Measurements from ENCODE around the gene CTSL. TPM values are rescaled to one million over a fixed set of nuclear protein-coding genes. Genes with fewer than 3 reads are reported as not detected.
"Not testable (repeated sequence)": the region's sequence is repeated elsewhere in the genome, so short reads cannot be mapped to it uniquely, and the experiment has no call there.

CTSL gene
- total RNA-seq, 1 experiment from 2014 or later: 39.7 TPM

DNA sequence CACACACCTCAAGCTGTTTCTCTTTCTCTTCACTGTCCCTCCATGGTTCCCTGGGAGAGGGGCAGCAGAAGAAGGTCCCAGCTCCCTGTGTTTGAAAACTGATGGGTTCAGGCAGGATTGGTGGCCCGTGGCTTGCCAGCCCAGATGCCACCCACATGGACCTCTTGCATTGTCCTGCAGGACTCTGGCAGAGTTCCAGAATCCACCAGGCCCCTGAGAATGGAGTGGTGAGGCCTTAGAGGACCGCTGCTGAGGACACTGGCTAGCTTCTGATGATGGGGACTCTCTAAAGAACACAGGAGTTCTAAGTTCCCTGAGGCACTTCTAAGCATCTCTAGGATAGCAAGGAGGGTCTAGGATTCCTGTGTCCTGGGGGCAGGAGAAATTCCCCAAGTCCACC, 24.8 kb downstream of the CTSL start:
- POLR2A ChIA-PET: no interaction called here
- H3K4me1 Mint-ChIP-seq: peaks cover 19% of the 10 kb centered on the region
- H3K27ac Mint-ChIP-seq: no peak overlapping the region
- peaks cover 7% of the 10 kb centered on the region for H3K36me3 Mint-ChIP-seq
- CTCF ChIA-PET: no interaction called here
- no peak for DNase-seq (ENCODE audit: low spot score)
- no peak for TF ChIP-seq EMX1 (CRISPR knock-in tag; IDR thresholded peaks at IDR 0.05)
- TF ChIP-seq, protein P1, sequence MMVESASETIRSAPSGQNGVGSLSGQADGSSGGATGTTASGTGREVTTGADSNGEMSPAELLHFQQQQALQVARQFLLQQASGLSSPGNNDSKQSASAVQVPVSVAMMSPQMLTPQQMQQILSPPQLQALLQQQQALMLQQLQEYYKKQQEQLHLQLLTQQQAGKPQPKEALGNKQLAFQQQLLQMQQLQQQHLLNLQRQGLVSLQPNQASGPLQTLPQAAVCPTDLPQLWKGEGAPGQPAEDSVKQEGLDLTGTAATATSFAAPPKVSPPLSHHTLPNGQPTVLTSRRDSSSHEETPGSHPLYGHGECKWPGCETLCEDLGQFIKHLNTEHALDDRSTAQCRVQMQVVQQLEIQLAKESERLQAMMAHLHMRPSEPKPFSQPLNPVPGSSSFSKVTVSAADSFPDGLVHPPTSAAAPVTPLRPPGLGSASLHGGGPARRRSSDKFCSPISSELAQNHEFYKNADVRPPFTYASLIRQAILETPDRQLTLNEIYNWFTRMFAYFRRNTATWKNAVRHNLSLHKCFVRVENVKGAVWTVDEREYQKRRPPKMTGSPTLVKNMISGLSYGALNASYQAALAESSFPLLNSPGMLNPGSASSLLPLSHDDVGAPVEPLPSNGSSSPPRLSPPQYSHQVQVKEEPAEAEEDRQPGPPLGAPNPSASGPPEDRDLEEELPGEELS (CRISPR knock-in tag; IDR thresholded peaks at IDR 0.05): no peak
- no peaks in the 10 kb centered on the region for H3K27me3 Mint-ChIP-seq (ENCODE audit: low read depth)
- no peak for ATAC-seq
- peaks cover 27% of the 10 kb centered on the region for H3K9me3 Mint-ChIP-seq
- no peak overlapping the region for H3K4me3 Mint-ChIP-seq

DNA sequence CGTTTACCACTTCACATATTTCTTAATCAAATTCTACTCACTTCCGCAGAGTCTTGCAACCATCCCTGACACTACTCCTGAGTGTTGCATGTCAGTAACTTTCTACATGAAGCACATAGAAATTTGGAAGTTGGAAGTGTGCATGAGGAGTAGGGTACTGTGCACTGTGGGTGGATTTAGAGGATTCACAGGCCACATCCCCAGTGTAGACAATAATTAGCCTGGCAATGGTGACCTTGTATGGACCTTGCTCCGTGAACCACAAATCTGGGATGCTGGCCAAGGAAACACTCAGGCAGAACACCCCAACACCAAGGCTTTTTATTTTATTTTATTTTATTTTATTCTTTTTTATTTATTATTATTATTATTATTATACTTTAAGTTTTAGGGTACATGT, 25.5 kb downstream of the CTSL start:
- peaks cover 7% of the 10 kb centered on the region for H3K36me3 Mint-ChIP-seq
- H3K4me1 Mint-ChIP-seq: peaks cover 19% of the 10 kb centered on the region
- H3K27me3 Mint-ChIP-seq (ENCODE audit: low read depth): no peaks in the 10 kb centered on the region
- POLR2A ChIA-PET: no interaction called here
- no peak overlapping the region for H3K4me3 Mint-ChIP-seq
- peaks cover 27% of the 10 kb centered on the region for H3K9me3 Mint-ChIP-seq
- CTCF ChIA-PET: no interaction called here
- TF ChIP-seq, protein P2, sequence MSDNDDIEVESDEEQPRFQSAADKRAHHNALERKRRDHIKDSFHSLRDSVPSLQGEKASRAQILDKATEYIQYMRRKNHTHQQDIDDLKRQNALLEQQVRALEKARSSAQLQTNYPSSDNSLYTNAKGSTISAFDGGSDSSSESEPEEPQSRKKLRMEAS (CRISPR knock-in tag; IDR thresholded peaks at IDR 0.05): no peak
- TF ChIP-seq HMGA2 (CRISPR knock-in tag; IDR thresholded peaks at IDR 0.05): peak; percentile 74
- ATAC-seq (no peak), DNase-seq (ENCODE audit: low spot score) (no peak)
- H3K27ac Mint-ChIP-seq: no peak overlapping the region

DNA sequence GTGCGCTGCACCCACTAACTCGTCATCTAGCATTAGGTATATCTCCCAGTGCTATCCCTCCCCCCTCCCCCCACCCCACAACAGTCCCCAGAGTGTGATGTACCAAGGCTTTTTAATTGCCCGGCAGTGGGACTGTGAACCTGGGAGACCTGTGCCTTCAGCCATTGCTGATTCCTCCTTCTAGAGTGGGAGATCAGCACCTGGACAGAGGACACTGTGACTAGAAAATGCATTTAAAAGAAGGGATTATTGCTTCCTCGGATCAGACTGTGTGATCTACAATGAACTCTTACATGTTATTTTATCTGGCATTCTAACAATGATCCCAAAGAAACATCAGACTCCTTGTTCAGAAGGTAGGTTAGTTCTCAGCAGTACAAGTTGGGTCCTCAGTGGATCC, 25.9 kb downstream of the CTSL start:
- ChIA-PET POLR2A (no interaction called here), CTCF (no interaction called here)
- H3K27me3 Mint-ChIP-seq (ENCODE audit: low read depth): no peaks in the 10 kb centered on the region
- ATAC-seq (no peak), DNase-seq (ENCODE audit: low spot score) (no peak)
- H3K4me1 Mint-ChIP-seq: peaks cover 19% of the 10 kb centered on the region
- TF ChIP-seq, protein P3, sequence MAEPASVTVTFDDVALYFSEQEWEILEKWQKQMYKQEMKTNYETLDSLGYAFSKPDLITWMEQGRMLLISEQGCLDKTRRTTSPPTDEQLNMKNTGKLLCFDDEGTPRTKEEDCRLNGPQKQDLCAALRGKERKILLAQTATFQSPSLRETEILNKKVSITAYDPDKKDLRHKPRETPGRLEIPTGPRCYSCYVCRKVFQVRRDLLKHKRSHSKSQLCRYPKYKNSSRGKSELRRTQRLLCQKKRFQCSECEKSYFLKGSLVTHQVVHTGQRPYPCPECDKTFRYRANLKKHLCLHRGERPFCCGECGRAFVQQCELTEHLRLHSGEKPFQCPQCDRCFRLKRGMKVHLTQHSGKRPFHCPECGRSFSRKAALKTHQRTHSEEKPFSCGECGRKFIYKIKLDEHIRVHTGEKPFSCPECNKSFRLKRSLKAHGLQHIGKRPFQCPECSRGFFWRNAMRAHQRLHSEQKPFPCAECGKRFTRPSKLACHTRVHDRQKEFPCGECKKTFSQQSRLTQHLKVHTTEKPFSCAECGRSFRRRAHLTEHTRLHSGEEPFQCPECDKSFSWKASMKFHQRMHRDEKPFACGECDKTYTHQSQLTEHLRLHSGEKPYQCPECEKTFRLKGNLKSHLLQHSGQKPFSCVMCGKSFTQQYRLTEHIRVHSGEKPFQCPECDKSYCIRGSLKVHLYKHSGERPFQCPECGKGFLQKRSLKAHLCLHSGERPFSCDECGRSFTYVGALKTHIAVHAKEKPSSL (CRISPR knock-in tag; conservative IDR thresholded peaks at IDR 0.05): no peak
- peaks cover 7% of the 10 kb centered on the region for H3K36me3 Mint-ChIP-seq
- peaks cover 30% of the 10 kb centered on the region for H3K9me3 Mint-ChIP-seq
- H3K4me3 Mint-ChIP-seq: no peak overlapping the region
- H3K27ac Mint-ChIP-seq: no peak overlapping the region

DNA sequence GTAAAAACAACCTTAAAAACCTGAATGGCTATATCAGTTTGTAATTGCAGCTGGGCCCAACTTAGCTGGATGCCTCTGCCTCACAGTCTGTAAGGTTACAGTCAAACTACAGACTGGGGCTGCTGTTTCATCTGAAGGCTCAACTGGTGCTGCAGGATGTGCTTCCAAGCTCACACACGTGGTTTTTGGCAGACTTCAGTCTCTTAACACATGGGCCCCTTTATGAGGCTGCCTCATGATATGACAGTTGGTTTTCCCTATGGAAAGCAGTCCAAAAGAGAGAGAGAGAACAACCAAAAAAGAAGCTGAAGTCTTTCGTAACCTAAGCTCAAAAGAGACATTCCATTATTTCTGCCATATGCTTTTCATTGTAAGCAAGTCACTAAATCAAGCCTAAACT, 27.4 kb downstream of the CTSL start:
- ChIA-PET CTCF (no interaction called here), POLR2A (no interaction called here)
- H3K4me1 Mint-ChIP-seq: peaks cover 11% of the 10 kb centered on the region
- H3K9me3 Mint-ChIP-seq: peaks cover 30% of the 10 kb centered on the region
- H3K27me3 Mint-ChIP-seq (ENCODE audit: low read depth): no peaks in the 10 kb centered on the region
- no peak for TF ChIP-seq JUN (CRISPR knock-in tag; IDR thresholded peaks at IDR 0.05)
- H3K36me3 Mint-ChIP-seq: peaks cover 7% of the 10 kb centered on the region
- H3K27ac Mint-ChIP-seq: no peak overlapping the region
- DNase-seq (ENCODE audit: low spot score) (no peak), ATAC-seq (no peak)
- no peak overlapping the region for H3K4me3 Mint-ChIP-seq

DNA sequence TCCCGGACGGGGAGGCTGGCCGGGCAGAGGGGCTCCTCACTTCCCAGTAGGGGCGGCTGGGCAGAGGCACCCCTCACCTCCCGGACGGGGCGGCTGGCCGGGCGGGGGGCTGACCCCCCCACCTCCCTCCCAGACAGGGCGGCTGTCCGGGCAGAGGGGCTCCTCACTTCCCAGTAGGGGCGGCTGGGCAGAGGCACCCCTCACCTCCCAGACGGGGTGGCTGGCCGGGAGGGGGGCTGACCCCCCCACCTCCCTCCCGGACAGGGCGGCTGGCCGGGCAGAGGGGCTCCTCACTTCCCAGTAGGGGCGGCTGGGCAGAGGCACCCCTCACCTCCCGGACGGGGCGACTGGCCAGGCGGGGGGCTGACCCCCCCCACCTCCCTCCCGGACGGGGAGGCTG, 32.4 kb downstream of the CTSL start:
- H3K27ac Mint-ChIP-seq; POLR2A ChIA-PET; DNase-seq (ENCODE audit: low spot score); H3K27me3 Mint-ChIP-seq (ENCODE audit: low read depth); ATAC-seq; CTCF ChIA-PET; H3K4me3 Mint-ChIP-seq; H3K4me1 Mint-ChIP-seq: not testable (repeated sequence)
- Mint-ChIP-seq H3K36me3 (peaks cover 11% of the 10 kb centered on the region), H3K9me3 (peaks cover 34% of the 10 kb centered on the region)

DNA sequence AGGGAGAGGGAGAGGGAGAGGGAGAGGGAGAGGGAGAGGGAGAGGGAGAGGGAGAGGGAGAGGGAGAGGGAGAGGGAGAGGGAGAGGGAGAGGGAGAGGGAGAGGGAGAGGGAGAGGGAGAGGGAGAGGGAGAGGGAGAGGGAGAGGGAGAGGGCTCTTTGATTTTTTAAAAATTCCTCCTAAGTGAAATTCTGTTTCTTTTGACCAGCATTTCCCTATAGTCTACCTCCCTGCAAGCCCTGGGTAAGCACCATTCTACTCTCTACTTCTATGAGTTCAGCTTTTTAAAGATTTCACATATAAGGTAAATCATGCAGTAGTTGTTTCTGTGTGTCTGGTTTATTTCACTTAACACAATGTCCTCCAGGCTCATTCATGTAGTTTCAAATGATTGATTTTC, 34.1 kb downstream of the CTSL start:
- CTCF ChIA-PET; H3K4me3 Mint-ChIP-seq; ATAC-seq; DNase-seq (ENCODE audit: low spot score); H3K27ac Mint-ChIP-seq; POLR2A ChIA-PET; H3K27me3 Mint-ChIP-seq (ENCODE audit: low read depth): not testable (repeated sequence)
- Mint-ChIP-seq H3K4me1 (peaks cover 13% of the 10 kb centered on the region), H3K9me3 (peaks cover 23% of the 10 kb centered on the region), H3K36me3 (peaks cover 11% of the 10 kb centered on the region)

DNA sequence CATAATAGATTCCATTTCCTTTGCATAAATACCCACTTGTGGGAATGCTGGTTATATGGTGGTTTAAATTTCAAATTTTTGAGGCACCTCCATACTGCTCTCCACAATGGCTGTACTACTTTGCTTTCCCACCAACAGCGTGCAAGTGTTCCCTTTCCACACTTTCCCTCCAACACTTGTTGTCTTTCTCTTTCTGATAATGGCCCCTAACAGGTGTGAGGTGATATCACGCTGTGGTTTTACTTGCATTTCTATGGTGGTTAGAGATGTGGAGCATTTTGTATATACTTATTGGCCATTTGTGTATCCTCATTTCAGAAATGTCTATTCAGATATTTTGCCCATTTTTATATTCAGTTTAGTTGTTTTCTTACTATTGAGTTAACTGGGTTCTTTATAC, 34.6 kb downstream of the CTSL start:
- Mint-ChIP-seq H3K4me3 (no peak overlapping the region), H3K27ac (no peak overlapping the region), H3K27me3 (ENCODE audit: low read depth) (no peaks in the 10 kb centered on the region; the same call in 1 of the 2 replicates), H3K36me3 (peaks cover 11% of the 10 kb centered on the region), H3K4me1 (peaks cover 17% of the 10 kb centered on the region), H3K9me3 (peaks cover 17% of the 10 kb centered on the region)
- CTCF ChIA-PET: no interaction called here
- POLR2A ChIA-PET: no interaction called here
- ATAC-seq: no peak
- no peak for DNase-seq (ENCODE audit: low spot score)
- TF ChIP-seq, protein P3 (CRISPR knock-in tag; conservative IDR thresholded peaks at IDR 0.05): no peak
- no peak for TF ChIP-seq GTF2I (CRISPR knock-in tag; conservative IDR thresholded peaks at IDR 0.05)
- TF ChIP-seq, protein P4, sequence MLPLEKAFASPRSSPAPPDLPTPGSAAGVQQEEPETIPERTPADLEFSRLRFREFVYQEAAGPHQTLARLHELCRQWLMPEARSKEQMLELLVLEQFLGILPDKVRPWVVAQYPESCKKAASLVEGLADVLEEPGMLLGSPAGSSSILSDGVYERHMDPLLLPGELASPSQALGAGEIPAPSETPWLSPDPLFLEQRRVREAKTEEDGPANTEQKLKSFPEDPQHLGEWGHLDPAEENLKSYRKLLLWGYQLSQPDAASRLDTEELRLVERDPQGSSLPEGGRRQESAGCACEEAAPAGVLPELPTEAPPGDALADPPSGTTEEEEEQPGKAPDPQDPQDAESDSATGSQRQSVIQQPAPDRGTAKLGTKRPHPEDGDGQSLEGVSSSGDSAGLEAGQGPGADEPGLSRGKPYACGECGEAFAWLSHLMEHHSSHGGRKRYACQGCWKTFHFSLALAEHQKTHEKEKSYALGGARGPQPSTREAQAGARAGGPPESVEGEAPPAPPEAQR (CRISPR knock-in tag; IDR thresholded peaks at IDR 0.05): no peak

Data from WTC11 (cell line).